Activated CD4-positive, alpha-beta T cell treated with anti-CD3 and anti-CD28 coated beads for 36 hours (primary cell): ENCODE results near the gene TBX10. TPM values are rescaled to one million over a fixed set of nuclear protein-coding genes. Genes with fewer than 3 reads are reported as not detected.
A peak's percentile ranks its signal among the peaks of the same experiment; 100 is the strongest.
"Not testable (repeated sequence)": the region's sequence is repeated elsewhere in the genome, so short reads cannot be mapped to it uniquely, and the experiment has no call there.

Source experiments
- ATAC-seq: fragments of 200-7000 bp; cut with Tn5 transposase; one replicate; pipeline ENCODE4 v1.10.0; 2021; ENCODE audit warnings: mild to moderate bottlenecking, moderate library complexity
- CTCF ChIA-PET: fragments of 350-600 bp; sonication (Branson Sonifier 250); formaldehyde crosslinking; loops from one replicate; lab custom pipeline; 2021; ENCODE audit warnings: antibody characterized with exemption; lab: Charles Lee
- POLR2A ChIA-PET: fragments of 350-600 bp; sonication (Branson Sonifier 250); formaldehyde crosslinking; loops from one replicate; lab custom pipeline; 2021; ENCODE audit warnings: antibody characterized with exemption, inconsistent platforms; lab: Charles Lee
- DNase-seq: peaks from one replicate; pipeline ENCODE4 v3.0.0-alpha.2; 2020
- H3K27ac Mint-ChIP-seq: one replicate; pipeline ENCODE4 v1.8.0; 2021; ENCODE audit warnings: mixed read lengths
- H3K27me3 Mint-ChIP-seq: one replicate; pipeline ENCODE4 v1.8.0; 2021; ENCODE audit warnings: mixed read lengths
- H3K36me3 Mint-ChIP-seq: one replicate; pipeline ENCODE4 v1.8.0; 2021; ENCODE audit warnings: low read depth, mixed read lengths
- H3K4me1 Mint-ChIP-seq: one replicate; pipeline ENCODE4 v1.8.0; 2021; ENCODE audit warnings: mixed read lengths
- H3K4me3 Mint-ChIP-seq: one replicate; pipeline ENCODE4 v1.8.0; 2021; ENCODE audit warnings: mild to moderate bottlenecking, moderate library complexity, mixed read lengths
- H3K9me3 Mint-ChIP-seq: one replicate; pipeline ENCODE4 v1.8.0; 2021; ENCODE audit warnings: low read depth, mixed read lengths
- intact Hi-C, 2 experiments: fragments of 100-400 bp; cut with DNase I in 1 of 2; cut with micrococcal nuclease in 1 of 2; formaldehyde crosslinking; loops; one replicate each; pipeline versions ENCODE4 v1.14.2 to v1.15.1; 2022 to 2024; cut with DNase I, micrococcal nuclease
- total RNA-seq, 2 experiments: library from RNA; stranded (reverse); gene quantifications; one replicate each; pipeline ENCODE4 v1.2.3, GENCODE V29; 2021

Gene TBX10
- total RNA-seq, 2 experiments from 2014 or later, result not detected

- POLR2A ChIA-PET, ATAC-seq, H3K9me3 Mint-ChIP-seq, H3K27ac Mint-ChIP-seq, DNase-seq, H3K4me3 Mint-ChIP-seq, intact Hi-C loops, H3K27me3 Mint-ChIP-seq: not testable (repeated sequence)
- CTCF ChIA-PET, result interaction anchor here (0.7 kb wide), 1 partner anchor 65 kb away, joined by 3 read pairs; no protein-coding TSS in a partner anchor
- H3K4me1 Mint-ChIP-seq, result peaks cover 25% of the 10 kb centered on the region
- H3K36me3 Mint-ChIP-seq, result peaks cover 40% of the 10 kb centered on the region
These were observed 50.6 kb downstream of the TBX10 start for GRCh38 chr11:67588899-67589415.

- peaks cover 26% of the 10 kb centered on the region for H3K4me1 Mint-ChIP-seq
- no peak for ATAC-seq
- CTCF ChIA-PET, result interaction anchor here (0.7 kb wide), 1 partner anchor 66 kb away, joined by 3 read pairs; no protein-coding TSS in a partner anchor
- no peaks in the 10 kb centered on the region for H3K27me3 Mint-ChIP-seq
- intact Hi-C loops, result no loop called here
- POLR2A ChIA-PET, result no interaction called here
- no peak overlapping the region for H3K27ac Mint-ChIP-seq
- H3K4me3 Mint-ChIP-seq, result no peak overlapping the region
- peaks cover 6% of the 10 kb centered on the region for H3K9me3 Mint-ChIP-seq
- no peak for DNase-seq
- H3K36me3 Mint-ChIP-seq, result peaks cover 40% of the 10 kb centered on the region
These were observed 51.4 kb downstream of the TBX10 start for GRCh38 chr11:67588136-67588503.

GRCh38 chr11:67586568-67587250 lies 52.9 kb downstream of the TBX10 start:
- H3K36me3 Mint-ChIP-seq, result peaks cover 40% of the 10 kb centered on the region
- H3K4me3 Mint-ChIP-seq, result no peak overlapping the region
- H3K4me1 Mint-ChIP-seq, result peaks cover 37% of the 10 kb centered on the region
- intact Hi-C loops, result no loop called here
- peak overlapping the region; percentile 70 for H3K27ac Mint-ChIP-seq
- ATAC-seq, result no peak
- no peak for DNase-seq
- H3K27me3 Mint-ChIP-seq, result peaks cover 2% of the 10 kb centered on the region
- peaks cover 6% of the 10 kb centered on the region for H3K9me3 Mint-ChIP-seq
- CTCF ChIA-PET, result interaction anchor here (0.6 to 1.1 kb wide), 2 partner anchors 30 to 42 kb away, joined by 4 to 5 read pairs; no protein-coding TSS in a partner anchor
- POLR2A ChIA-PET, result no interaction called here

- Mint-ChIP-seq H3K4me3 (no peak overlapping the region), H3K36me3 (peaks cover 40% of the 10 kb centered on the region), H3K27me3 (peaks cover 2% of the 10 kb centered on the region), H3K9me3 (peaks cover 6% of the 10 kb centered on the region), H3K4me1 (peaks cover 37% of the 10 kb centered on the region), H3K27ac (no peak overlapping the region)
- DNase-seq (no peak), ATAC-seq (no peak)
- intact Hi-C loops, result no loop called here
- CTCF ChIA-PET, result interaction anchor here (1.1 kb wide), 1 partner anchor 31 kb away, joined by 5 read pairs; no protein-coding TSS in a partner anchor
- POLR2A ChIA-PET, result interaction anchor here (1.0 kb wide), 1 partner anchor 875 kb away, joined by 3 read pairs; the partner anchor contains the start of gene PPP6R3
These were observed 53.7 kb downstream of the TBX10 start for GRCh38 chr11:67585911-67586310.

- H3K9me3 Mint-ChIP-seq, result peaks cover 6% of the 10 kb centered on the region
- ChIA-PET CTCF (interaction anchor here (0.5 to 2.8 kb wide), 4 partner anchors 7 to 64 kb away, joined by 3 to 11 read pairs (median 4); no protein-coding TSS in a partner anchor), POLR2A (interaction anchor here (1.0 kb wide), 1 partner anchor 875 kb away, joined by 3 read pairs; the partner anchor contains the start of gene PPP6R3)
- intact Hi-C loops, result loop anchor here in 1 of 2 experiments (5.0 kb wide), 2 partner anchors 233 to 298 kb away; partner anchors contain the start of genes ANKRD13D and POLD4
- peaks cover 40% of the 10 kb centered on the region for H3K36me3 Mint-ChIP-seq
- H3K27me3 Mint-ChIP-seq, result peaks cover 2% of the 10 kb centered on the region
- DNase-seq (peak; percentile 23), ATAC-seq (no peak)
- peak overlapping the region; percentile 89 for H3K4me3 Mint-ChIP-seq
- peak overlapping the region; percentile 55 for H3K27ac Mint-ChIP-seq
- H3K4me1 Mint-ChIP-seq, result peaks cover 40% of the 10 kb centered on the region
These were observed 54.4 kb downstream of the TBX10 start for GRCh38 chr11:67584881-67585873.

GRCh38 chr11:67584205-67584880 lies 55.2 kb downstream of the TBX10 start:
- peaks cover 40% of the 10 kb centered on the region for H3K36me3 Mint-ChIP-seq
- peaks cover 6% of the 10 kb centered on the region for H3K27me3 Mint-ChIP-seq
- ATAC-seq (peak; percentile 34), DNase-seq (peak; percentile 69)
- peaks cover 6% of the 10 kb centered on the region for H3K9me3 Mint-ChIP-seq
- intact Hi-C loops, result loop anchor here in 1 of 2 experiments (5.0 kb wide), 2 partner anchors 232 to 297 kb away; partner anchors contain the start of genes ANKRD13D and POLD4
- CTCF ChIA-PET, result interaction anchor here (0.5 to 2.8 kb wide), 6 partner anchors 8 to 347 kb away, joined by 3 to 11 read pairs (median 3); no protein-coding TSS in a partner anchor
- peak overlapping the region; percentile 89 for H3K4me3 Mint-ChIP-seq
- POLR2A ChIA-PET, result interaction anchor here (0.6 kb wide), 2 partner anchors 103 to 170 kb away, joined by 3 to 6 read pairs; no protein-coding TSS in a partner anchor
- H3K27ac Mint-ChIP-seq, result peak overlapping the region; percentile 86
- peaks cover 49% of the 10 kb centered on the region for H3K4me1 Mint-ChIP-seq

- H3K36me3 Mint-ChIP-seq, result peaks cover 40% of the 10 kb centered on the region
- CTCF ChIA-PET, result interaction anchor here (1.0 to 2.8 kb wide), 7 partner anchors 9 to 346 kb away, joined by 3 to 11 read pairs (median 3); no protein-coding TSS in a partner anchor
- peaks cover 6% of the 10 kb centered on the region for H3K9me3 Mint-ChIP-seq
- peaks cover 10% of the 10 kb centered on the region for H3K27me3 Mint-ChIP-seq
- H3K27ac Mint-ChIP-seq, result peak within 1 kb of the TSS; percentile 94
- H3K4me3 Mint-ChIP-seq, result peak within 1 kb of the TSS; percentile 89
- peak; percentile 90 for DNase-seq
- intact Hi-C loops, result loop anchor here (1.0 to 5.0 kb wide), 6 partner anchors 23 to 296 kb away; partner anchors contain the start of genes NDUFV1 (in 2 of the 2), ANKRD13D (in 1 of the 2), CDK2AP2 (in 1 of the 2) and NUDT8 (in 1 of the 2)
- peaks cover 52% of the 10 kb centered on the region for H3K4me1 Mint-ChIP-seq
- POLR2A ChIA-PET, result interaction anchor here (0.6 to 0.8 kb wide), 3 partner anchors 30 to 170 kb away, joined by 3 to 6 read pairs (median 3); no protein-coding TSS in a partner anchor
- ATAC-seq, result peak; percentile 85
These were observed 56.0 kb downstream of the TBX10 start, which contains the start of gene GSTP1 for GRCh38 chr11:67583247-67584204. TSS of gene GSTP1 (plus strand) at chr11:67583812. CDS start at chr11:67583844, 32 bp downstream.

GRCh38 chr11:67582011-67582410 lies 57.6 kb downstream of the TBX10 start:
- CTCF ChIA-PET, result interaction anchor here (0.6 to 2.8 kb wide), 3 partner anchors 8 to 45 kb away, joined by 3 to 11 read pairs (median 3); no protein-coding TSS in a partner anchor
- DNase-seq (no peak), ATAC-seq (no peak)
- Mint-ChIP-seq H3K9me3 (peaks cover 3% of the 10 kb centered on the region), H3K27me3 (peaks cover 11% of the 10 kb centered on the region), H3K4me3 (peak overlapping the region; percentile 89), H3K27ac (no peak overlapping the region), H3K4me1 (peaks cover 51% of the 10 kb centered on the region), H3K36me3 (peaks cover 29% of the 10 kb centered on the region)
- POLR2A ChIA-PET, result no interaction called here
- intact Hi-C loops, result loop anchor here in 1 of 2 experiments (2.0 to 5.0 kb wide), 3 partner anchors 73 to 295 kb away; partner anchors contain the start of genes ANKRD13D, CDK2AP2 and POLD4

GRCh38 chr11:67581469-67581868 lies 58.1 kb downstream of the TBX10 start:
- POLR2A ChIA-PET, result no interaction called here
- H3K27me3 Mint-ChIP-seq, result peaks cover 11% of the 10 kb centered on the region
- peaks cover 24% of the 10 kb centered on the region for H3K36me3 Mint-ChIP-seq
- CTCF ChIA-PET, result interaction anchor here (1.1 kb wide), 1 partner anchor 9 kb away, joined by 4 read pairs; no protein-coding TSS in a partner anchor
- DNase-seq (no peak), ATAC-seq (no peak)
- peaks cover 48% of the 10 kb centered on the region for H3K4me1 Mint-ChIP-seq
- H3K4me3 Mint-ChIP-seq, result no peak overlapping the region
- intact Hi-C loops, result loop anchor here in 1 of 2 experiments (5.0 kb wide), 2 partner anchors 229 to 294 kb away; partner anchors contain the start of genes ANKRD13D and POLD4
- H3K9me3 Mint-ChIP-seq, result no peaks in the 10 kb centered on the region
- H3K27ac Mint-ChIP-seq, result no peak overlapping the region
